A549 (cell line): ENCODE data around the gene EIF5. TPM values are rescaled to one million over a fixed set of nuclear protein-coding genes. Genes with fewer than 3 reads are reported as not detected.

ENCODE experiments used
- ATAC-seq, 2 experiments: fragments of 200-7000 bp in 1 of 2; fragments of >200 bp in 1 of 2; cut with Nextera tagmentation in 1 of 2; cut with Tn5 transposase in 1 of 2; 3 replicates each; pipeline versions ENCODE4 v1.8.0 to v1.9.1; 2018 to 2020; ENCODE audit warnings: mild to moderate bottlenecking in 1 of 2, moderate library complexity in 1 of 2
- CTCF ChIA-PET: fragments of 300-600 bp; sonication (Branson Sonifier 250); formaldehyde crosslinking; extraction: SDS; loops from one replicate; lab custom pipeline; 2021; ENCODE audit warnings: antibody characterized with exemption, inconsistent platforms; lab: Yijun Ruan, JAX
- POLR2A ChIA-PET: fragments of 350-600 bp; formaldehyde crosslinking; extraction: SDS; loops from one replicate; lab custom pipeline; 2021; ENCODE audit warnings: antibody characterized with exemption, inconsistent platforms; lab: Yijun Ruan, JAX
- DNase-seq, 2 experiments: peaks; one replicate each; pipeline versions ENCODE4 v3.0.0 to v3.0.0-alpha.2; 2011 to 2016; ENCODE audit warnings: low read depth in 1 of 2, low spot score in 1 of 2
- FAIRE-seq: peaks from 2 replicates; lab custom pipeline; 2011; peaks lifted over from hg19 to GRCh38; lab: Jason Lieb, UNC
- H3K27ac ChIP-seq, 2 experiments: fragments of >200 bp; sonication (Bioruptor Twin); formaldehyde crosslinking; 3 replicates each; pipeline ENCODE4 v1.5.1; 2016 to 2017
- H3K4me1 ChIP-seq: fragments of >200 bp; sonication (Bioruptor Twin); formaldehyde crosslinking; 3 replicates; pipeline ENCODE4 v1.6.1; 2016
- H3K4me2 ChIP-seq: fragments of >200 bp; sonication (Bioruptor Twin); formaldehyde crosslinking; 3 replicates; pipeline ENCODE4 v1.6.1; 2016
- H3K4me3 ChIP-seq: fragments of >200 bp; sonication (Bioruptor Twin); formaldehyde crosslinking; 3 replicates; pipeline ENCODE4 v1.5.1; 2016
- H3K9me3 ChIP-seq: fragments of >200 bp; sonication (Bioruptor Twin); formaldehyde crosslinking; 3 replicates; pipeline ENCODE4 v1.6.1; 2016
- CHD2 ChIP-seq: fragments of 150-350 bp; IDR thresholded peaks from 2 replicates; pipeline ENCODE4 v1.6.1; 2014; ENCODE audit warnings: low read length; ENCODE audit not compliant: partially characterized antibody
- EHF ChIP-seq: fragments of 250-450 bp; sonication (Bioruptor Pico); IDR thresholded peaks from 2 replicates; pipeline ENCODE4 v1.5.0; 2020; ENCODE audit warnings: mild to moderate bottlenecking
- EP300 ChIP-seq, 2 experiments: fragments of >200 bp; sonication (Bioruptor Twin); formaldehyde crosslinking; IDR thresholded peaks; 2 replicates in 1 of 2; 3 replicates in 1 of 2; pipeline ENCODE4 v1.6.1; 2016 to 2017
- HDAC2 ChIP-seq: fragments of 200-600 bp; sonication (generic); IDR thresholded peaks from 2 replicates; pipeline ENCODE4 v1.6.1; 2016
- HOXA7 ChIP-seq: fragments of 250-450 bp; sonication (Bioruptor Pico); IDR thresholded peaks from 2 replicates; pipeline ENCODE4 v1.5.0; 2020; ENCODE audit warnings: mild to moderate bottlenecking, moderate library complexity
- HOXB5 ChIP-seq: fragments of 250-450 bp; sonication (Bioruptor Pico); IDR thresholded peaks from 2 replicates; pipeline ENCODE4 v1.5.0; 2020; ENCODE audit warnings: mild to moderate bottlenecking, moderate library complexity
- KDM5A ChIP-seq: fragments of 200-600 bp; sonication (generic); IDR thresholded peaks from 2 replicates; pipeline ENCODE4 v1.6.1; 2016; ENCODE audit warnings: antibody characterized with exemption, mild to moderate bottlenecking
- MYC ChIP-seq: IDR thresholded peaks from 2 replicates; pipeline ENCODE4 v1.6.1; 2012; ENCODE audit warnings: mild to moderate bottlenecking, inconsistent platforms, low read length, improper control_type of control experiment, borderline replicate concordance
- NFE2L2 ChIP-seq: fragments of 150-350 bp; conservative IDR thresholded peaks from 2 replicates; pipeline ENCODE4 v1.6.1; 2014; ENCODE audit warnings: low read length
- NPAS2 ChIP-seq: fragments of 250-450 bp; sonication (Bioruptor Pico); IDR thresholded peaks from 2 replicates; pipeline ENCODE4 v1.8.0; 2022; ENCODE audit warnings: mild to moderate bottlenecking, moderate library complexity, borderline replicate concordance
- POLR2AphosphoS2 ChIP-seq: conservative IDR thresholded peaks from 2 replicates; pipeline ENCODE4 v1.6.1; 2012; ENCODE audit warnings: low read length, improper control_type of control experiment, inconsistent platforms
- SREBF2 ChIP-seq: fragments of 450-650 bp; IDR thresholded peaks from 2 replicates; pipeline ENCODE4 v1.6.1; 2014; ENCODE audit warnings: mild to moderate bottlenecking, moderate library complexity
- TFCP2L1 ChIP-seq: fragments of 250-450 bp; sonication (Bioruptor Pico); IDR thresholded peaks from 2 replicates; pipeline ENCODE4 v1.5.0; 2021; ENCODE audit warnings: mild to moderate bottlenecking
- ZFP36 ChIP-seq: fragments of 450-650 bp; IDR thresholded peaks from 2 replicates; pipeline ENCODE4 v1.6.1; 2014; ENCODE audit warnings: borderline replicate concordance; ENCODE audit not compliant: partially characterized antibody
- ZSCAN20 ChIP-seq: fragments of 250-450 bp; sonication (Bioruptor Pico); IDR thresholded peaks from 2 replicates; pipeline ENCODE4 v1.8.0; 2022; ENCODE audit warnings: mild to moderate bottlenecking, moderate library complexity
- WGBS: methylation state at CpG from one replicate; pipeline ENCODE4 v1.1.6; 2017; ENCODE audit errors: missing lambda C conversion rate; 5-methylcytosine and 5-hydroxymethylcytosine counted together
- polyA plus RNA-seq, 4 experiments: library from polyadenylated mRNA; depleted of rRNA in 3 of 4; stranded (reverse); fragments of >200 nt; fragmentation: RNase III in 1 of 4; extraction: RNeasy Plus Mini Kit Qiagen cat#74134 plus additional on column Dnase treatment in 1 of 4; gene quantifications; 2 replicates in 3 of 4; 3 replicates in 1 of 4; pipeline ENCODE4 v1.2.3, GENCODE V29; 2011 to 2017
- TF ChIP-seq, protein P1 (sequence below): fragments of 250-450 bp; sonication (Bioruptor Pico); IDR thresholded peaks from 2 replicates; pipeline ENCODE4 v1.5.0; 2021; ENCODE audit warnings: mild to moderate bottlenecking, moderate library complexity, borderline replicate concordance
- TF ChIP-seq, protein P2 (sequence below): fragments of >200 bp; sonication (Bioruptor Twin); formaldehyde crosslinking; IDR thresholded peaks from 3 replicates; pipeline ENCODE4 v1.5.1; 2016

Gene EIF5
- polyA plus RNA-seq, 2 of the 4 experiments (the other 2 are of a cell fraction): 276 to 591 TPM

DNA sequence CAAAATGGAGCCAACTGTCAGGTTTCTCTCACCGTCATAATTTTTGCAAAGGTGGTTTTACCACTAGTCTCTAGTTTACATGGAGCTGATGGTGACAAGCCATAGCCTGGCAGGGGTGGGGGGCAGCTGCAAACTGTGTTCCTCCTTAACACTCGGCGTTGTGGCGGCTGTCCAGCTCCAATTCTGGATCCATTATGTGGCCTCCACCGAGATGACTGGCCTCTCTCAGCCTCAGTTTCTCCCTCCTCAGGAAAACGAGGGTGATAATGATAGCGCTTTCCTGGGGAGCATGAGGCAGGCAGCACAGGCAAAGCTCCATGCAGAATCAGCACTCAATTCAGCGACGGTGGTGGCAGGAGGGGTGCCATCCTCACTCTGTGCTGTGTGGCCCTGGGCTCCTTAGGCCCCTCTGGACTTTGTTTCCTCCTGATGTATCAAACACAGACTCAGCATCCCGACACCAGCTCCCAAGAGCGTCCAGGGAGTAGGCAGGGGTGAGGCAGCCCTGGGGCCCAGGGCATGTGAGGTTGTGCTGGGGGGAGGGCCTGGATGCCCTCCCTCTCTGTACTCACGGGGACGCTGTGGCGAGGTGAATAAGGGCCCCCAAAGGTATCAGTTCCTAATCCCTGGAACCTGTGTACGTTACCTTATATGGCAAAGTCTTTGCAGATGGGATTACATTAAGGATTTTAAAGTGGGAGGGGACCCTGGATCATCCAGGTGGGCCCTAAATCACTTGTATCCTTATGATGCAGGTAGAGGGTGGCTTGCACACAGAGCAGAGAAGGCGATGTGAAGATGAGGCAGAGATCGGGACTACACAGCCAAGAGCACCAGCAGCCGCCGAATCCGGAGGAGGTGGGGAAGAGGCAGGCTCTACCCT, 46.8 kb upstream of the EIF5 start:
- no peak for ATAC-seq
- H3K27ac ChIP-seq: peak overlapping the region in 1 of 2 experiments; percentile 60; a peak in 2 of 6 replicates
- no peak overlapping the region for H3K4me3 ChIP-seq
- peaks cover 22% of the 10 kb centered on the region for H3K4me1 ChIP-seq
- no peaks in the 10 kb centered on the region for H3K9me3 ChIP-seq
- TF ChIP-seq HOXA7 (no peak), KDM5A (no peak), EHF (CRISPR knock-in tag) (no peak), CHD2 (no peak)
- TF ChIP-seq, protein P1, sequence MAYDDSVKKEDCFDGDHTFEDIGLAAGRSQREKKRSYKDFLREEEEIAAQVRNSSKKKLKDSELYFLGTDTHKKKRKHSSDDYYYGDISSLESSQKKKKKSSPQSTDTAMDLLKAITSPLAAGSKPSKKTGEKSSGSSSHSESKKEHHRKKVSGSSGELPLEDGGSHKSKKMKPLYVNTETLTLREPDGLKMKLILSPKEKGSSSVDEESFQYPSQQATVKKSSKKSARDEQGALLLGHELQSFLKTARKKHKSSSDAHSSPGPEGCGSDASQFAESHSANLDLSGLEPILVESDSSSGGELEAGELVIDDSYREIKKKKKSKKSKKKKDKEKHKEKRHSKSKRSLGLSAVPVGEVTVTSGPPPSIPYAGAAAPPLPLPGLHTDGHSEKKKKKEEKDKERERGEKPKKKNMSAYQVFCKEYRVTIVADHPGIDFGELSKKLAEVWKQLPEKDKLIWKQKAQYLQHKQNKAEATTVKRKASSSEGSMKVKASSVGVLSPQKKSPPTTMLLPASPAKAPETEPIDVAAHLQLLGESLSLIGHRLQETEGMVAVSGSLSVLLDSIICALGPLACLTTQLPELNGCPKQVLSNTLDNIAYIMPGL: no peak
- TF ChIP-seq, all 56 proteins: peak for 0
- H3K4me2 ChIP-seq: no peak overlapping the region
- FAIRE-seq: no peak
- POLR2A ChIA-PET: no interaction called here
- 87% methylated on average over 19 of the region's 20 CpGs for WGBS
- no peak for DNase-seq
- CTCF ChIA-PET: interaction anchor here (0.9 to 15.9 kb wide), 6 partner anchors 30 to 212 kb away, joined by 3 to 345 read pairs (median 4); no protein-coding TSS in a partner anchor

DNA sequence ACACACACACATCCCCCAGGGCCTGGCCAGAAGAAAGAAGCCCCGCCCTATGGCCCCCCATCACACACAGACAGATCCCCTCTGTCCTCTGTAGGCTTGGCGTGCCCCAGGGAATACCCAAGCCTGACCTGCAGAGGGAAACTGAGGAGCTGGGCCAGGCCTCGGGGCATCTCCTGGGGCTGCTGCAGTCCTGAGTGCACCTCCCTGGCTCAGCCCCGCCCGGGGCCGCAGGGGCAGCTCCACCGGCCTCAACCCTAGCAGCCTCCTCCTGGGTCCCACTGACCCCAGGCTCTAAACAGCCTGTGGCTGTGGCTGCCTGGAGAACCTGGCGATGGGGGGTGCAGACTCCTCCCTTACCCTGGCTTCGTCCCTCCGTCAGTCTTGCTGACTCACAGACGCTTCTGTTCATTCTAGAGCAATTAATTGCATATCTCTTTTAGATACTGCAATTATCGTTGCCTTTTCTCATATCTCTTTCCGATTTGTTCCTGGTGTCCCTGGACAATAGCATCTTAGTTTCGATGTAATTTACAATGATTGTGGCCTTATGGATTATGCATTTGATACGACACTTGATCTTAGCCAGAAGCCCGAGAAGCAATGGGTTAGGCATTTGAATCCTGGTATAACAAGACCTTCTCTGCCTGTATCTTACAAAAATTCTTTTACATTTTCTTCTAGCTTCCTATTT, 45.8 kb upstream of the EIF5 start:
- Histone ChIP-seq H3K27ac (peak overlapping the region in 1 of 2 experiments; percentile 60; a peak in 3 of 6 replicates), H3K4me3 (no peak overlapping the region), H3K9me3 (no peaks in the 10 kb centered on the region), H3K4me2 (no peak overlapping the region), H3K4me1 (peaks cover 22% of the 10 kb centered on the region)
- DNase-seq (no peak), FAIRE-seq (no peak), ATAC-seq (no peak)
- TF ChIP-seq HDAC2 (no peak), POLR2AphosphoS2 (no peak), TFCP2L1 (CRISPR knock-in tag) (no peak), CHD2 (no peak)
- TF ChIP-seq, protein P1: no peak
- POLR2A ChIA-PET: no interaction called here
- CTCF ChIA-PET: interaction anchor here (0.8 to 15.9 kb wide), 5 partner anchors 11 to 210 kb away, joined by 3 to 345 read pairs (median 5); no protein-coding TSS in a partner anchor
- WGBS: 82% methylated on average over 12 of the region's 16 CpGs

DNA sequence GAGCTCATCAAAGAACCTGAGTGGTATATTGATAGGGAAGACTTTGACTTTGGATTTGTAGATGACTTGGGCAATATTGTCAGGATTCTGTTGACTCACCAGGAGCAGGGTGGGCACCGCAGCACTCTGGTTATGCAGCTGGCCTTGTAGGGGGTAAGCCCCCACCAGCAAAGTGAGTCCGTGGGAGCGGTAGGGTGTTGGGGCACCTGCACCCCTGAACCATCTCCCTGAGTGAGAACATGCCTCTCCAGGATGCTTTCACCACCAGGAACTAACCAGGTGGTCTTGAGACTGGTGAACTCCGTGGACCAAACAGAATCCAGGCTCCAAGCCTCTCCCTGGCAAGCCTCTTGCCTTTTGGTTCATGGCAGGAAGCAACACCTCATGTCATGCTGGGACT, 44.0 kb upstream of the EIF5 start:
- TF ChIP-seq ZFP36 (no peak), ZSCAN20 (CRISPR knock-in tag) (no peak), TFCP2L1 (CRISPR knock-in tag) (no peak), SREBF2 (no peak), POLR2AphosphoS2 (no peak), HOXB5 (CRISPR knock-in tag) (no peak), EHF (CRISPR knock-in tag) (no peak), KDM5A (no peak), EP300 (IDR thresholded peaks at IDR 0.05) (no peak), MYC (no peak), NPAS2 (CRISPR knock-in tag) (no peak), NFE2L2 (no peak)
- TF ChIP-seq, protein P2, sequence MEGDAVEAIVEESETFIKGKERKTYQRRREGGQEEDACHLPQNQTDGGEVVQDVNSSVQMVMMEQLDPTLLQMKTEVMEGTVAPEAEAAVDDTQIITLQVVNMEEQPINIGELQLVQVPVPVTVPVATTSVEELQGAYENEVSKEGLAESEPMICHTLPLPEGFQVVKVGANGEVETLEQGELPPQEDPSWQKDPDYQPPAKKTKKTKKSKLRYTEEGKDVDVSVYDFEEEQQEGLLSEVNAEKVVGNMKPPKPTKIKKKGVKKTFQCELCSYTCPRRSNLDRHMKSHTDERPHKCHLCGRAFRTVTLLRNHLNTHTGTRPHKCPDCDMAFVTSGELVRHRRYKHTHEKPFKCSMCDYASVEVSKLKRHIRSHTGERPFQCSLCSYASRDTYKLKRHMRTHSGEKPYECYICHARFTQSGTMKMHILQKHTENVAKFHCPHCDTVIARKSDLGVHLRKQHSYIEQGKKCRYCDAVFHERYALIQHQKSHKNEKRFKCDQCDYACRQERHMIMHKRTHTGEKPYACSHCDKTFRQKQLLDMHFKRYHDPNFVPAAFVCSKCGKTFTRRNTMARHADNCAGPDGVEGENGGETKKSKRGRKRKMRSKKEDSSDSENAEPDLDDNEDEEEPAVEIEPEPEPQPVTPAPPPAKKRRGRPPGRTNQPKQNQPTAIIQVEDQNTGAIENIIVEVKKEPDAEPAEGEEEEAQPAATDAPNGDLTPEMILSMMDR: no peak
- no peak overlapping the region for H3K4me2 ChIP-seq
- ChIA-PET POLR2A (no interaction called here), CTCF (interaction anchor here (0.6 to 15.9 kb wide), 8 partner anchors 16 to 317 kb away, joined by 3 to 345 read pairs (median 38); no protein-coding TSS in a partner anchor)
- 90% methylated on average over 4 of the region's 4 CpGs for WGBS
- peaks cover 11% of the 10 kb centered on the region for H3K4me1 ChIP-seq
- no peak for FAIRE-seq
- no peak overlapping the region for H3K4me3 ChIP-seq
- DNase-seq: no peak
- H3K27ac ChIP-seq: peak overlapping the region in 1 of 2 experiments; percentile 59; a peak in 4 of 6 replicates
- no peaks in the 10 kb centered on the region for H3K9me3 ChIP-seq
- ATAC-seq: no peak
